Measurements from ENCODE around the gene RHOF. TPM values are rescaled to one million over a fixed set of nuclear protein-coding genes. Genes with fewer than 3 reads are reported as not detected.

The RHOF gene
- total RNA-seq, 1 experiment from 2014 or later: 232 TPM

GRCh38 chr12:121823101-121823726 is 29.7 kb upstream of the RHOF start:
- no peak overlapping the region for H3K4me2 ChIP-seq (ENCODE audit: low read length)
- H3K4me1 ChIP-seq (ENCODE audit: insufficient read depth, low read length): no peaks in the 10 kb centered on the region
- DNase-seq (no peak), ATAC-seq (no peak)
- H3K79me2 ChIP-seq (ENCODE audit: low read length): no peaks in the 10 kb centered on the region
- no peak overlapping the region for H3K9ac ChIP-seq (ENCODE audit: low read length)
- H3K27me3 ChIP-seq (ENCODE audit: low read length): no peaks in the 10 kb centered on the region
- no peaks in the 10 kb centered on the region for H3K9me3 ChIP-seq (ENCODE audit: low read length)
- no peaks in the 10 kb centered on the region for H3F3A ChIP-seq (ENCODE audit: low read length, unreplicated experiment)
- intact Hi-C loops (cut with micrococcal nuclease): no loop called here
- H3K36me3 ChIP-seq (ENCODE audit: low read depth, low read length): peaks cover 40% of the 10 kb centered on the region
- CTCF ChIA-PET: interaction anchor here (0.6 kb wide), 1 partner anchor 29 kb away, joined by 3 read pairs; no protein-coding TSS in a partner anchor
- no peak overlapping the region for H3K27ac ChIP-seq (ENCODE audit: low read length)
- no peak overlapping the region for H3K4me3 ChIP-seq (ENCODE audit: low read length)
- no TSS peak for BruUV-seq (replicated peaks)
- TF ChIP-seq EZH2 (IDR thresholded peaks at IDR 0.05; ENCODE audit: low read length, unreplicated experiment) (no peak), CTCF (conservative IDR thresholded peaks at IDR 0.05; ENCODE audit: low read depth, low read length) (peak; percentile 15; the same call in 1 of the 2 replicates)
- H3K9me2 ChIP-seq (replicated peaks; ENCODE audit: low read length): no peaks in the 10 kb centered on the region
- H2AFZ ChIP-seq (ENCODE audit: low read length): no peak overlapping the region
- POLR2A ChIA-PET (ENCODE audit: unreplicated experiment): no interaction called here
- H4K20me1 ChIP-seq (ENCODE audit: low read length): no peaks in the 10 kb centered on the region

DNA sequence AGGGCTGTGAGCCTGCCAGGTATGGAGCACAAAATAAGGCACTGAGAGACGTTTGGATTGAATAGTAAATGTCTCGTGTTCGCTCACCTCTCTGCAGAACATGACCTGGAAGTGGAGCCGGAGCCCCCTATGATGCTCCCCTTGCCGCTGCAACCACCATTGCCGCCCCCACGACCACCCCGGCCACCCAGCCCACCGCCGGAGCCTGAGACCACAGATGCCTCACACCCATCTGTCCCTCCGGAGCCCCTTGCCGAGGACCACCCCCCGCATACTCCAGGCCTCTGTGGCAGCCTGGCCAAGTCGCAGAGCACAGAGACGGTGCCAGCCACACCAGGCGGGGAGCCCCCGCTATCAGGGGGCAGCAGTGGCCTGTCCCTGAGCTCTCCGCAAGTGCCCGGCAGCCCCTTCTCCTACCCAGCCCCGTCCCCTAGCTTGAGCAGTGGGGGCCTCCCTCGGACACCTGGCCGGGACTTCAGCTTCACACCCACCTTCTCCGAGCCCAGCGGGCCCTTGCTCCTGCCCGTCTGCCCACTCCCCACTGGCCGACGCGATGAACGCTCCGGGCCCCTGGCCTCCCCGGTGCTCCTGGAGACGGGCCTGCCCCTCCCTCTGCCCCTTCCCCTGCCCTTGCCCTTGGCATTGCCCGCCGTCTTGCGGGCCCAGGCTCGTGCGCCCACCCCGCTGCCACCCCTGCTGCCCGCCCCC is 29.1 kb upstream of the RHOF start:
- no peak overlapping the region for H3K9ac ChIP-seq (ENCODE audit: low read length)
- TF ChIP-seq EZH2 (IDR thresholded peaks at IDR 0.05; ENCODE audit: low read length, unreplicated experiment) (no peak), CTCF (conservative IDR thresholded peaks at IDR 0.05; ENCODE audit: low read depth, low read length) (no peak), EZH2phosphoT487 (IDR thresholded peaks at IDR 0.05; ENCODE audit: borderline replicate concordance, low read length) (no peak)
- intact Hi-C loops (cut with micrococcal nuclease): no loop called here
- H4K20me1 ChIP-seq (ENCODE audit: low read length): no peaks in the 10 kb centered on the region
- no peak overlapping the region for H2AFZ ChIP-seq (ENCODE audit: low read length)
- DNase-seq: no peak
- no peaks in the 10 kb centered on the region for H3K9me2 ChIP-seq (replicated peaks; ENCODE audit: low read length)
- no peaks in the 10 kb centered on the region for H3K79me2 ChIP-seq (ENCODE audit: low read length)
- H3K27me3 ChIP-seq (ENCODE audit: low read length): no peaks in the 10 kb centered on the region
- H3K27ac ChIP-seq (ENCODE audit: low read length): no peak overlapping the region
- no peak overlapping the region for H3K4me3 ChIP-seq (ENCODE audit: low read length)
- POLR2A ChIA-PET (ENCODE audit: unreplicated experiment): no interaction called here
- ATAC-seq: no peak
- no peaks in the 10 kb centered on the region for H3K9me3 ChIP-seq (ENCODE audit: low read length)
- BruUV-seq (replicated peaks): no TSS peak
- CTCF ChIA-PET: interaction anchor here (0.6 kb wide), 1 partner anchor 28 kb away, joined by 3 read pairs; no protein-coding TSS in a partner anchor
- H3F3A ChIP-seq (ENCODE audit: low read length, unreplicated experiment): no peaks in the 10 kb centered on the region
- H3K36me3 ChIP-seq (ENCODE audit: low read depth, low read length): peaks cover 40% of the 10 kb centered on the region
- no peaks in the 10 kb centered on the region for H3K4me1 ChIP-seq (ENCODE audit: insufficient read depth, low read length)
- no peak overlapping the region for H3K4me2 ChIP-seq (ENCODE audit: low read length)

GRCh38 chr12:121820056-121820455 is 26.6 kb upstream of the RHOF start:
- no peak overlapping the region for H2AFZ ChIP-seq (ENCODE audit: low read length)
- no peak overlapping the region for H3K4me3 ChIP-seq (ENCODE audit: low read length)
- BruUV-seq (replicated peaks): no TSS peak
- no peaks in the 10 kb centered on the region for H3K4me1 ChIP-seq (ENCODE audit: insufficient read depth, low read length)
- ChIA-PET CTCF (interaction anchor here (0.8 kb wide), 1 partner anchor 26 kb away, joined by 3 read pairs; no protein-coding TSS in a partner anchor), POLR2A (ENCODE audit: unreplicated experiment) (no interaction called here)
- no peak overlapping the region for H3K27ac ChIP-seq (ENCODE audit: low read length)
- H3K27me3 ChIP-seq (ENCODE audit: low read length): no peaks in the 10 kb centered on the region
- H3K36me3 ChIP-seq (ENCODE audit: low read depth, low read length): peaks cover 59% of the 10 kb centered on the region
- no peaks in the 10 kb centered on the region for H3K9me3 ChIP-seq (ENCODE audit: low read length)
- no peaks in the 10 kb centered on the region for H3F3A ChIP-seq (ENCODE audit: low read length, unreplicated experiment)
- no peak overlapping the region for H3K9ac ChIP-seq (ENCODE audit: low read length)
- no peak for TF ChIP-seq EZH2 (IDR thresholded peaks at IDR 0.05; ENCODE audit: low read length, unreplicated experiment)
- TF ChIP-seq EZH2phosphoT487 (IDR thresholded peaks at IDR 0.05; ENCODE audit: borderline replicate concordance, low read length): no peak
- no peak for TF ChIP-seq CTCF (conservative IDR thresholded peaks at IDR 0.05; ENCODE audit: low read depth, low read length)
- peaks cover 2% of the 10 kb centered on the region; the same call in 1 of the 2 replicates for H3K79me2 ChIP-seq (ENCODE audit: low read length)
- intact Hi-C loops (cut with micrococcal nuclease): no loop called here
- no peak overlapping the region for H3K4me2 ChIP-seq (ENCODE audit: low read length)
- ATAC-seq: no peak
- DNase-seq: no peak
- no peaks in the 10 kb centered on the region for H3K9me2 ChIP-seq (replicated peaks; ENCODE audit: low read length)
- no peaks in the 10 kb centered on the region for H4K20me1 ChIP-seq (ENCODE audit: low read length)

Data from PC-3 (cell line).